Measurements from ENCODE around the gene PRDM16.

The PRDM16 gene

GRCh38 chr1:3145532-3146325 lies 76.7 kb downstream of the PRDM16 start:
- H3K27me3 ChIP-seq (ENCODE audit: insufficient read depth, insufficient read length): no peaks in the 10 kb centered on the region
- H3K9ac ChIP-seq (ENCODE audit: insufficient read length, low read depth): no peak overlapping the region
- no peak for DNase-seq (ENCODE audit: low read depth, low spot score)
- TF ChIP-seq YY1 (IDR thresholded peaks at IDR 0.05; ENCODE audit: insufficient read depth, insufficient read length) (no peak), SUZ12 (IDR thresholded peaks at IDR 0.05; ENCODE audit: extremely low read depth, insufficient read depth, insufficient read length) (no peak), ZNF274 (IDR thresholded peaks at IDR 0.05; ENCODE audit: low read depth, low read length) (no peak)
- no peaks in the 10 kb centered on the region for H3K9me3 ChIP-seq (ENCODE audit: insufficient read depth, low read length)
- H3K4me1 ChIP-seq (ENCODE audit: insufficient read depth, insufficient read length): no peaks in the 10 kb centered on the region
- H3K36me3 ChIP-seq (ENCODE audit: insufficient read depth, insufficient read length, low read length): no peaks in the 10 kb centered on the region
- no peak overlapping the region for H3K4me3 ChIP-seq (ENCODE audit: insufficient read length, low read depth)

GRCh38 chr1:3146458-3146857 lies 77.5 kb downstream of the PRDM16 start:
- DNase-seq (ENCODE audit: low read depth, low spot score): no peak
- Histone ChIP-seq H3K36me3 (ENCODE audit: insufficient read depth, insufficient read length, low read length) (no peaks in the 10 kb centered on the region), H3K4me3 (ENCODE audit: insufficient read length, low read depth) (no peak overlapping the region), H3K4me1 (ENCODE audit: insufficient read depth, insufficient read length) (no peaks in the 10 kb centered on the region), H3K9ac (ENCODE audit: insufficient read length, low read depth) (no peak overlapping the region), H3K27me3 (ENCODE audit: insufficient read depth, insufficient read length) (no peaks in the 10 kb centered on the region), H3K9me3 (ENCODE audit: insufficient read depth, low read length) (no peaks in the 10 kb centered on the region)
- no peak for TF ChIP-seq ZNF274 (IDR thresholded peaks at IDR 0.05; ENCODE audit: low read depth, low read length)
- no peak for TF ChIP-seq YY1 (IDR thresholded peaks at IDR 0.05; ENCODE audit: insufficient read depth, insufficient read length)
- TF ChIP-seq SUZ12 (IDR thresholded peaks at IDR 0.05; ENCODE audit: extremely low read depth, insufficient read depth, insufficient read length): no peak

- Histone ChIP-seq H3K4me3 (ENCODE audit: insufficient read length, low read depth) (no peak overlapping the region), H3K36me3 (ENCODE audit: insufficient read depth, insufficient read length, low read length) (no peaks in the 10 kb centered on the region), H3K9me3 (ENCODE audit: insufficient read depth, low read length) (no peaks in the 10 kb centered on the region), H3K4me1 (ENCODE audit: insufficient read depth, insufficient read length) (no peaks in the 10 kb centered on the region), H3K9ac (ENCODE audit: insufficient read length, low read depth) (no peak overlapping the region), H3K27me3 (ENCODE audit: insufficient read depth, insufficient read length) (no peaks in the 10 kb centered on the region)
- DNase-seq (ENCODE audit: low read depth, low spot score): no peak
- TF ChIP-seq ZNF274 (IDR thresholded peaks at IDR 0.05; ENCODE audit: low read depth, low read length) (no peak), YY1 (IDR thresholded peaks at IDR 0.05; ENCODE audit: insufficient read depth, insufficient read length) (no peak), SUZ12 (IDR thresholded peaks at IDR 0.05; ENCODE audit: extremely low read depth, insufficient read depth, insufficient read length) (no peak)
Observed at GRCh38 chr1:3146907-3147306, 77.9 kb downstream of the PRDM16 start.

- TF ChIP-seq YY1 (IDR thresholded peaks at IDR 0.05; ENCODE audit: insufficient read depth, insufficient read length) (no peak), SUZ12 (IDR thresholded peaks at IDR 0.05; ENCODE audit: extremely low read depth, insufficient read depth, insufficient read length) (no peak), ZNF274 (IDR thresholded peaks at IDR 0.05; ENCODE audit: low read depth, low read length) (no peak)
- H3K4me3 ChIP-seq (ENCODE audit: insufficient read length, low read depth): no peak overlapping the region
- no peak for DNase-seq (ENCODE audit: low read depth, low spot score)
- no peaks in the 10 kb centered on the region for H3K27me3 ChIP-seq (ENCODE audit: insufficient read depth, insufficient read length)
- H3K9ac ChIP-seq (ENCODE audit: insufficient read length, low read depth): no peak overlapping the region
- no peaks in the 10 kb centered on the region for H3K9me3 ChIP-seq (ENCODE audit: insufficient read depth, low read length)
- H3K36me3 ChIP-seq (ENCODE audit: insufficient read depth, insufficient read length, low read length): no peaks in the 10 kb centered on the region
- H3K4me1 ChIP-seq (ENCODE audit: insufficient read depth, insufficient read length): peaks cover 4% of the 10 kb centered on the region
Observed at GRCh38 chr1:3148171-3148570, 79.2 kb downstream of the PRDM16 start.

- H3K36me3 ChIP-seq (ENCODE audit: insufficient read depth, insufficient read length, low read length): no peaks in the 10 kb centered on the region
- DNase-seq (ENCODE audit: low read depth, low spot score): no peak
- no peak overlapping the region for H3K9ac ChIP-seq (ENCODE audit: insufficient read length, low read depth)
- no peak overlapping the region for H3K4me3 ChIP-seq (ENCODE audit: insufficient read length, low read depth)
- H3K9me3 ChIP-seq (ENCODE audit: insufficient read depth, low read length): no peaks in the 10 kb centered on the region
- H3K27me3 ChIP-seq (ENCODE audit: insufficient read depth, insufficient read length): no peaks in the 10 kb centered on the region
- TF ChIP-seq ZNF274 (IDR thresholded peaks at IDR 0.05; ENCODE audit: low read depth, low read length) (no peak), YY1 (IDR thresholded peaks at IDR 0.05; ENCODE audit: insufficient read depth, insufficient read length) (no peak), SUZ12 (IDR thresholded peaks at IDR 0.05; ENCODE audit: extremely low read depth, insufficient read depth, insufficient read length) (no peak)
- H3K4me1 ChIP-seq (ENCODE audit: insufficient read depth, insufficient read length): peaks cover 6% of the 10 kb centered on the region
Observed at GRCh38 chr1:3149277-3149676, 80.3 kb downstream of the PRDM16 start.

GRCh38 chr1:3151456-3151855 lies 82.5 kb downstream of the PRDM16 start:
- no peak for DNase-seq (ENCODE audit: low read depth, low spot score)
- Histone ChIP-seq H3K4me3 (ENCODE audit: insufficient read length, low read depth) (no peak overlapping the region), H3K9me3 (ENCODE audit: insufficient read depth, low read length) (no peaks in the 10 kb centered on the region), H3K27me3 (ENCODE audit: insufficient read depth, insufficient read length) (no peaks in the 10 kb centered on the region), H3K9ac (ENCODE audit: insufficient read length, low read depth) (no peak overlapping the region), H3K4me1 (ENCODE audit: insufficient read depth, insufficient read length) (peaks cover 6% of the 10 kb centered on the region), H3K36me3 (ENCODE audit: insufficient read depth, insufficient read length, low read length) (no peaks in the 10 kb centered on the region)
- TF ChIP-seq ZNF274 (IDR thresholded peaks at IDR 0.05; ENCODE audit: low read depth, low read length) (no peak), SUZ12 (IDR thresholded peaks at IDR 0.05; ENCODE audit: extremely low read depth, insufficient read depth, insufficient read length) (no peak), YY1 (IDR thresholded peaks at IDR 0.05; ENCODE audit: insufficient read depth, insufficient read length) (no peak)

- H3K9ac ChIP-seq (ENCODE audit: insufficient read length, low read depth): no peak overlapping the region
- no peaks in the 10 kb centered on the region for H3K27me3 ChIP-seq (ENCODE audit: insufficient read depth, insufficient read length)
- no peak overlapping the region for H3K4me3 ChIP-seq (ENCODE audit: insufficient read length, low read depth)
- H3K4me1 ChIP-seq (ENCODE audit: insufficient read depth, insufficient read length): peaks cover 6% of the 10 kb centered on the region
- TF ChIP-seq ZNF274 (IDR thresholded peaks at IDR 0.05; ENCODE audit: low read depth, low read length): no peak
- TF ChIP-seq SUZ12 (IDR thresholded peaks at IDR 0.05; ENCODE audit: extremely low read depth, insufficient read depth, insufficient read length): no peak
- no peak for TF ChIP-seq YY1 (IDR thresholded peaks at IDR 0.05; ENCODE audit: insufficient read depth, insufficient read length)
- no peak for DNase-seq (ENCODE audit: low read depth, low spot score)
- H3K36me3 ChIP-seq (ENCODE audit: insufficient read depth, insufficient read length, low read length): no peaks in the 10 kb centered on the region
- no peaks in the 10 kb centered on the region for H3K9me3 ChIP-seq (ENCODE audit: insufficient read depth, low read length)
Observed at GRCh38 chr1:3152143-3152542, 83.1 kb downstream of the PRDM16 start.
